Right lobe of liver (tissue), 4 donors: ENCODE results near the gene APCDD1L.

Experiments used
- POLR2A ChIP-seq: fragments of 450-650 bp; IDR thresholded peaks from one replicate; pipeline ENCODE4 v1.6.1; 2017; ENCODE audit warnings: antibody characterized with exemption, mild to moderate bottlenecking
- TF ChIP-seq, protein P1 (sequence below), 4 donors: fragments of 200-600 bp in 3 of 4; fragments of 450-650 bp in 1 of 4; IDR thresholded peaks; one replicate each; pipeline versions ENCODE4 v1.5.1 to v1.8.0; 2016 to 2022; ENCODE audit warnings: antibody characterized with exemption in 4 of 4, mild to moderate bottlenecking in 2 of 4
- donor health status: DM: no; HTN: no; CAD: no.
- donor health status: DM: no; HTN: no; CAD: no.
- donor health status: DM: no; HTN: yes; CAD: no.

DNA sequence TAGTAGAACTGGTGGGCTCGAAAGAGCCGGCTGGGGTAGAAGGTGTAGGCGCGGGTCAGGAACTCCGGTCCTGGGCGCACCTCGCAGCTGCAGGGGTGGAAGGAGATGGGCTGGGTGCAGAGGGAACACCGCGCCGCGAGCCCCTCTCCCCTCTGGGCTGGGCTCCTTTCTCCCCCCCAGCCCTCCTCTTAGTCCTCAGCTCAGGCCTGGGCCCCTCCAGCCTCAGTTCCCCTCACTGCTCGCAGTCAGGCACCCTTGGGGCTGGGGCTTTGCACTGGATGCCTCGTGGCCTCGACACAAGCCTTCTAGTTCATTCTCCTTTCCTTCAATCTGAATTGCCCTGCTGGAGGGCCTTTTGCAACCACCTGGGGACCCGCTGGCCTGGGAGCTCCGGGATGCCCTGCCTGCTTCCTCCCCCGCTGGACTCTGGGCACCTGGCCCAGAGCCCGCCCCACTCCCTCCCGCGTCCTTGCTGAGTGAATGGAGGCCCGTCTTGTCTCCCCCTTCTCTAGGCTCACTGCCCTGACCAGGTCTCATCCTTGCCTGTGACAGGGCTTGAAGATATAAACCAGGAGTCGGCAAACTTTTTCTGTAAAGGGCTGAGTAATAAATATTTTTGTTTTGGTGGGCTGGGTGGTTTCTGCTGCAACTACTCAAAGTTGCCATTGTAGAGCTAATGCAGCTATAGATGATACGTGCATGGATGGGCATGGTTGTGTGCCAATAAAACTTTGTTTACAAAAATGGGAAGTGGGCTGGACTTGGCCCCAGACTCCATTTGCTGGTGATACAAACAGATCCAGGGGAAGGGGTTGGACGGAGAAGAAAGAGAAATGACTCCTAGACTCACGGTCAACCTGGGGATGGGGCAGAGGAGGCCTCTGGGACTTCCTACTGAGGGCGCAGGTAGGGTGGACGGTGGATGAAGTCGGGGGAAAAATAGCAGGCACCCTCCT, 47.3 kb downstream of the APCDD1L start:
- TF ChIP-seq, protein P1, sequence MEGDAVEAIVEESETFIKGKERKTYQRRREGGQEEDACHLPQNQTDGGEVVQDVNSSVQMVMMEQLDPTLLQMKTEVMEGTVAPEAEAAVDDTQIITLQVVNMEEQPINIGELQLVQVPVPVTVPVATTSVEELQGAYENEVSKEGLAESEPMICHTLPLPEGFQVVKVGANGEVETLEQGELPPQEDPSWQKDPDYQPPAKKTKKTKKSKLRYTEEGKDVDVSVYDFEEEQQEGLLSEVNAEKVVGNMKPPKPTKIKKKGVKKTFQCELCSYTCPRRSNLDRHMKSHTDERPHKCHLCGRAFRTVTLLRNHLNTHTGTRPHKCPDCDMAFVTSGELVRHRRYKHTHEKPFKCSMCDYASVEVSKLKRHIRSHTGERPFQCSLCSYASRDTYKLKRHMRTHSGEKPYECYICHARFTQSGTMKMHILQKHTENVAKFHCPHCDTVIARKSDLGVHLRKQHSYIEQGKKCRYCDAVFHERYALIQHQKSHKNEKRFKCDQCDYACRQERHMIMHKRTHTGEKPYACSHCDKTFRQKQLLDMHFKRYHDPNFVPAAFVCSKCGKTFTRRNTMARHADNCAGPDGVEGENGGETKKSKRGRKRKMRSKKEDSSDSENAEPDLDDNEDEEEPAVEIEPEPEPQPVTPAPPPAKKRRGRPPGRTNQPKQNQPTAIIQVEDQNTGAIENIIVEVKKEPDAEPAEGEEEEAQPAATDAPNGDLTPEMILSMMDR (IDR thresholded peaks at IDR 0.05) = no peak
- no peak for TF ChIP-seq POLR2A
